ENCODE data around the gene NGRN.
"Not testable (repeated sequence)": the region's sequence is repeated elsewhere in the genome, so short reads cannot be mapped to it uniquely, and the experiment has no call there.

NGRN gene

GRCh38 chr15:90300988-90301706 is 35.7 kb downstream of the NGRN start:
- no peak overlapping the region for H3K4me3 Mint-ChIP-seq
- H3K36me3 Mint-ChIP-seq (ENCODE audit: low read depth): no peaks in the 10 kb centered on the region
- TF ChIP-seq CTCF (IDR thresholded peaks at IDR 0.05; ENCODE audit: unreplicated experiment in 3 of 3): peak; percentile 65 to 69 (median 67)
- peak overlapping the region in 1 of 3 experiments; percentile 38 for H3K27ac Mint-ChIP-seq
- H3K27me3 Mint-ChIP-seq (ENCODE audit: low read depth): no peaks in the 10 kb centered on the region
- H3K9me3 Mint-ChIP-seq: no peaks in the 10 kb centered on the region
- H3K4me1 Mint-ChIP-seq: peaks cover 6% of the 10 kb centered on the region

- H3K27me3 Mint-ChIP-seq (ENCODE audit: low read depth): no peaks in the 10 kb centered on the region
- H3K4me3 Mint-ChIP-seq: no peak overlapping the region
- H3K9me3 Mint-ChIP-seq: no peaks in the 10 kb centered on the region
- peak overlapping the region in 1 of 3 experiments; percentile 68 for H3K27ac Mint-ChIP-seq
- no peaks in the 10 kb centered on the region for H3K36me3 Mint-ChIP-seq (ENCODE audit: low read depth)
- TF ChIP-seq CTCF (IDR thresholded peaks at IDR 0.05; ENCODE audit: unreplicated experiment in 3 of 3): no peak
- H3K4me1 Mint-ChIP-seq: peaks cover 13% of the 10 kb centered on the region
Measured at GRCh38 chr15:90301707-90302300, 36.3 kb downstream of the NGRN start.

GRCh38 chr15:90305355-90305754 is 39.9 kb downstream of the NGRN start:
- peaks cover 17% of the 10 kb centered on the region for H3K4me1 Mint-ChIP-seq
- peak overlapping the region; percentile 16 to 81 (median 21) for H3K27ac Mint-ChIP-seq
- H3K36me3 Mint-ChIP-seq (ENCODE audit: low read depth); H3K27me3 Mint-ChIP-seq (ENCODE audit: low read depth); H3K4me3 Mint-ChIP-seq; H3K9me3 Mint-ChIP-seq: not testable (repeated sequence)

GRCh38 chr15:90305932-90306331 is 40.5 kb downstream of the NGRN start:
- Mint-ChIP-seq H3K9me3 (no peaks in the 10 kb centered on the region), H3K4me3 (no peak overlapping the region), H3K27ac (peak overlapping the region; percentile 63 to 81 (median 72)), H3K27me3 (ENCODE audit: low read depth) (no peaks in the 10 kb centered on the region), H3K4me1 (peaks cover 17% of the 10 kb centered on the region), H3K36me3 (ENCODE audit: low read depth) (no peaks in the 10 kb centered on the region)
- TF ChIP-seq CTCF (IDR thresholded peaks at IDR 0.05; ENCODE audit: unreplicated experiment in 3 of 3): no peak

- no peak for TF ChIP-seq CTCF (IDR thresholded peaks at IDR 0.05; ENCODE audit: unreplicated experiment in 3 of 3)
- Mint-ChIP-seq H3K4me3 (no peak overlapping the region), H3K27me3 (ENCODE audit: low read depth) (no peaks in the 10 kb centered on the region), H3K9me3 (no peaks in the 10 kb centered on the region), H3K4me1 (peaks cover 17% of the 10 kb centered on the region), H3K36me3 (ENCODE audit: low read depth) (no peaks in the 10 kb centered on the region), H3K27ac (peak overlapping the region; percentile 63 to 81 (median 72))
Measured at GRCh38 chr15:90306560-90306959, 41.1 kb downstream of the NGRN start.

- H3K27ac Mint-ChIP-seq: peak overlapping the region in 1 of 3 experiments; percentile 55
Measured at GRCh38 chr15:90307661-90308060, 42.2 kb downstream of the NGRN start.

More at GRCh38 chr15:90307661-90308060, 42.2 kb downstream of the NGRN start:
- Mint-ChIP-seq H3K9me3 (no peaks in the 10 kb centered on the region), H3K36me3 (ENCODE audit: low read depth) (no peaks in the 10 kb centered on the region), H3K4me1 (peaks cover 12% of the 10 kb centered on the region), H3K4me3 (no peak overlapping the region), H3K27me3 (ENCODE audit: low read depth) (no peaks in the 10 kb centered on the region)
- TF ChIP-seq CTCF (IDR thresholded peaks at IDR 0.05; ENCODE audit: unreplicated experiment in 3 of 3): no peak
